ENCODE data around the gene TMEM151A. TPM values are rescaled to one million over a fixed set of nuclear protein-coding genes. Genes with fewer than 3 reads are reported as not detected.

The TMEM151A gene
- total RNA-seq, 2 experiments from 2014 or later: 0.11 to 0.14 TPM

DNA sequence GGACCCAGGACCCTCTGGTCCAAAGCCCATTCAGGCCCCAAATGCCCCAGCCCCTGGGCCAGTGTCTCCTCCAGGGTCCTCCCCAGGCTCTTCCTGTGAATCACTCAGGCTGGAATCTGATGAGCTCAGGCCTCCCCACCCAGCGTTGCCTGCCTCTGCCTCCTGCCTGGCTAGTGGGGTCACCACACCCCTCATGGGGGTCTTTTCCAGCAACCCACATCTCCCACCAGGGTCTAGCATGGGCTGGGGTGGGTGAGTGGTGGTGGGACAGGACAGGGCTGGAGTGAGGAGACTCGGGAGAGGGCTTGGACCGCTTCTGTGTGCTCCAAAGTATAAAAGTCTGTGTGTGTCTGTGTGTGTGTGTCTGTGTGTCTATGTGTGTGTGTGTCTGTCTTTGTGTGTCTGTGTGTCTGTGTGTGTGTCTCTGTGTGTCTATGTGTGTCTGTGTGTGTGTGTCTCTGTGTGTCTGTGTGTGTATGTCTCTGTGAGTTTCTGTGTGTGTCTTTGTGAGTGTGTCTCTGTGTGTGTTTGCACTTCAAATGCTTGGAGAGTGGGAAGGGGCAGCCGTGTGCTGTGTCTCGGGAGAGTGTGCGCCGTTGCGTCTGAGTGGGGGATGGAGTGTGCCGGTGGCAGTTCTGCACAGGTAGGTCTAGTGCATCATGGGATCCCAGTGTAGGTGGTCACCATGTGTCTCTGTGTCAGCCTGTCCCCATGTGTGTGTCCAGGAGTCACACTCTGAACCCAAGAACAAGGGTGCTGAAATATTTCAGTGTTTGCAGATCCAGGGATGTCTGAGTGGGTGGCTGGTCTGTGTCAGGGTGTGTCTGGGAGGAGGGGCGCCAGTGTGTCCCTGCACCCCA is 35.7 kb downstream of the TMEM151A start:
- TF ChIP-seq, protein P1, sequence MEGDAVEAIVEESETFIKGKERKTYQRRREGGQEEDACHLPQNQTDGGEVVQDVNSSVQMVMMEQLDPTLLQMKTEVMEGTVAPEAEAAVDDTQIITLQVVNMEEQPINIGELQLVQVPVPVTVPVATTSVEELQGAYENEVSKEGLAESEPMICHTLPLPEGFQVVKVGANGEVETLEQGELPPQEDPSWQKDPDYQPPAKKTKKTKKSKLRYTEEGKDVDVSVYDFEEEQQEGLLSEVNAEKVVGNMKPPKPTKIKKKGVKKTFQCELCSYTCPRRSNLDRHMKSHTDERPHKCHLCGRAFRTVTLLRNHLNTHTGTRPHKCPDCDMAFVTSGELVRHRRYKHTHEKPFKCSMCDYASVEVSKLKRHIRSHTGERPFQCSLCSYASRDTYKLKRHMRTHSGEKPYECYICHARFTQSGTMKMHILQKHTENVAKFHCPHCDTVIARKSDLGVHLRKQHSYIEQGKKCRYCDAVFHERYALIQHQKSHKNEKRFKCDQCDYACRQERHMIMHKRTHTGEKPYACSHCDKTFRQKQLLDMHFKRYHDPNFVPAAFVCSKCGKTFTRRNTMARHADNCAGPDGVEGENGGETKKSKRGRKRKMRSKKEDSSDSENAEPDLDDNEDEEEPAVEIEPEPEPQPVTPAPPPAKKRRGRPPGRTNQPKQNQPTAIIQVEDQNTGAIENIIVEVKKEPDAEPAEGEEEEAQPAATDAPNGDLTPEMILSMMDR (IDR thresholded peaks at IDR 0.05): no peak
- Mint-ChIP-seq H3K36me3 (ENCODE audit: low read depth) (no peaks in the 10 kb centered on the region), H3K4me3 (peak overlapping the region; percentile 22), H3K9me3 (no peaks in the 10 kb centered on the region), H3K4me1 (ENCODE audit: low read depth) (peaks cover 50% of the 10 kb centered on the region), H3K27ac (peak overlapping the region; percentile 85), H3K27me3 (no peaks in the 10 kb centered on the region)
- DNase-seq (no peak), ATAC-seq (ENCODE audit: poor library complexity) (no peak)
- Histone ChIP-seq H3K27me3 (ENCODE audit: control insufficient read depth in 1 of 2, insufficient read depth in 2 of 2, low read length in 2 of 2) (no peaks in the 10 kb centered on the region), H3K9me3 (ENCODE audit: control insufficient read depth in 1 of 2, insufficient read depth in 1 of 2, low read length in 2 of 2) (no peaks in the 10 kb centered on the region), H3K4me1 (ENCODE audit: insufficient read depth, low read length) (peaks cover 46% of the 10 kb centered on the region), H3K27ac (ENCODE audit: low read depth in 1 of 2, low read length in 2 of 2) (peak overlapping the region in 1 of 2 donors; percentile 13), H3K36me3 (ENCODE audit: insufficient read depth, low read length) (no peaks in the 10 kb centered on the region), H3K4me3 (ENCODE audit: low read length) (no peak overlapping the region)
- ChIA-PET CTCF (interaction anchor here (1.4 kb wide), 1 partner anchor 38 kb away, joined by 3 read pairs; the partner anchor contains the start of gene YIF1A), POLR2A (interaction anchor here (0.8 to 3.0 kb wide), 4 partner anchors 10 to 61 kb away, joined by 3 to 39 read pairs (median 12); partner anchors contain the start of gene CD248)
- intact Hi-C loops (cut with DNase I, micrococcal nuclease): loop anchor here (1.0 to 5.0 kb wide), 4 partner anchors 15 to 60 kb away; partner anchors contain the start of gene BRMS1 (in 1 of the 2)

DNA sequence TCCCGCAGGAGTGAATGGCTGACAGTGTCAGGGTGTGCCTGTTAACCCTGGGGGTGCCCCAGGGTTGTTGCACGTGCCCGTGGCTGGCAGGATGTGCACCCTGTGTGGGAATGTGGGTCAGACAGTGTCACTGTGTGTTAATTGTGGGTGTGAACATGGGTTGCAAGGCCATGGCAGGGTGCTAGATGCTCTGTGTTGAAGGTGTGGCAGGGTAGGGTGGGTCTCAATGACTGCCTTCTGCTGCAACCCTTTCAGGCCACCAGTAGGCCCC is 36.3 kb downstream of the TMEM151A start:
- Mint-ChIP-seq H3K4me1 (ENCODE audit: low read depth) (peaks cover 45% of the 10 kb centered on the region), H3K9me3 (no peaks in the 10 kb centered on the region), H3K36me3 (ENCODE audit: low read depth) (no peaks in the 10 kb centered on the region), H3K4me3 (peak overlapping the region; percentile 42), H3K27ac (peak overlapping the region; percentile 85), H3K27me3 (no peaks in the 10 kb centered on the region)
- Histone ChIP-seq H3K4me1 (ENCODE audit: insufficient read depth, low read length) (peaks cover 46% of the 10 kb centered on the region), H3K36me3 (ENCODE audit: insufficient read depth, low read length) (no peaks in the 10 kb centered on the region), H3K27me3 (ENCODE audit: control insufficient read depth in 1 of 2, insufficient read depth in 2 of 2, low read length in 2 of 2) (no peaks in the 10 kb centered on the region), H3K4me3 (ENCODE audit: low read length) (no peak overlapping the region), H3K9me3 (ENCODE audit: control insufficient read depth in 1 of 2, insufficient read depth in 1 of 2, low read length in 2 of 2) (no peaks in the 10 kb centered on the region), H3K27ac (ENCODE audit: low read depth in 1 of 2, low read length in 2 of 2) (no peak overlapping the region)
- DNase-seq (peak in 3 of 14 experiments; percentile 54 to 80 (median 64)), ATAC-seq (ENCODE audit: poor library complexity) (peak; percentile 35)
- POLR2A ChIA-PET: interaction anchor here (1.4 kb wide), 1 partner anchor 16 kb away, joined by 11 read pairs; no protein-coding TSS in a partner anchor
- CTCF ChIA-PET: no interaction called here
- intact Hi-C loops (cut with DNase I, micrococcal nuclease): loop anchor here (1.0 to 5.0 kb wide), 4 partner anchors 16 to 59 kb away; partner anchors contain the start of gene BRMS1 (in 1 of the 2)
- TF ChIP-seq, protein P1 (IDR thresholded peaks at IDR 0.05): no peak

DNA sequence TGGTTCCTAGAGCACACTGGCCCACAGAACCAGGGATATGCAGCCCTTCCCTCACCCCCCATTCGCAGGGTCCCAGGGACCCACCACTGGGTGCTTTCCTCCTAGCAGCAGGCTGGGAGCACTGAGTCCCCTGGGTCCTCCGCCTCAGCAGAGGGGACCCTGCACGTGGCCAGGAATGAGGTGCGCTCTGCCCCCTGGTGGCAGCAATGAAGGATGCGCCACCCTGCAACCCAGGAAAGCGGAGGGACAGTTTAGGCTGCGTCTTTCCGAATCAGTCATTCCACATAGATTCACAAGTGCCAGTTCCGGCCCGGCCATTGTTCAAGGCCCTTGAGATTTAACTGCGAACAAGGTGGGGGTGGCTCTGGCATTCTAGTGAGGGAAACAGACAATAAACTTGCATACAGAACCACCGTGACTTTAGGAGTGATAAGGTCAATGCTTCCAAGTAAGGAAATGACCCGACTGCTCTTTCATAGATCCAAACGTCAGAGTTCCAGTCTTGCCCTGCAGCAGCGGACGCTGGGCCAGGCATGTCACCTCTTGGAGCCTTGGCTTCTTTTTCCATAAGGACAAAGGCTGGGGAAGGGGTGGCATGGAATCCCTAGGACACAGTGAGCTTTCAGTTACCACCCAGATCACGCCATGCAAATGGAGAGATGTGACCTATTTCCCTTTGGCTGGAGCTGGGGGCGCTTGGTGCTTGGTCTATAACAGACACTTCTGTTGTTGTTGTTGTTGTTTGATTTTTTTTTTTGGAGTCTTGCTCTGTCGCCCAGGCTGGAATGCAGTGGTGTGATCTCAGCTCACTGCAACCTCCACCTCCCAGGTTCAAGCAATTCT is 36.8 kb downstream of the TMEM151A start:
- intact Hi-C loops (cut with DNase I, micrococcal nuclease): loop anchor here (1.0 to 5.0 kb wide), 5 partner anchors 16 to 59 kb away; partner anchors contain the start of gene BRMS1 (in 1 of the 2)
- no peak overlapping the region for H3K27ac ChIP-seq (ENCODE audit: low read depth in 1 of 2, low read length in 2 of 2)
- no peaks in the 10 kb centered on the region for H3K27me3 Mint-ChIP-seq

More for the DNA sequence above, 36.8 kb downstream of the TMEM151A start:
- Histone ChIP-seq H3K27me3 (ENCODE audit: control insufficient read depth in 1 of 2, insufficient read depth in 2 of 2, low read length in 2 of 2) (no peaks in the 10 kb centered on the region), H3K36me3 (ENCODE audit: insufficient read depth, low read length) (no peaks in the 10 kb centered on the region), H3K9me3 (ENCODE audit: control insufficient read depth in 1 of 2, insufficient read depth in 1 of 2, low read length in 2 of 2) (no peaks in the 10 kb centered on the region), H3K4me1 (ENCODE audit: insufficient read depth, low read length) (peaks cover 46% of the 10 kb centered on the region), H3K4me3 (ENCODE audit: low read length) (no peak overlapping the region)
- DNase-seq: peak; percentile 68 to 92 (median 77)
- ChIA-PET CTCF (interaction anchor here (0.9 to 4.0 kb wide), 3 partner anchors 16 to 110 kb away, joined by 3 to 30 read pairs (median 4); partner anchors contain the start of gene MRPL11), POLR2A (interaction anchor here (1.2 to 1.4 kb wide), 2 partner anchors 11 to 17 kb away, joined by 6 to 11 read pairs; partner anchors contain the start of gene CD248)
- Mint-ChIP-seq H3K4me1 (ENCODE audit: low read depth) (peaks cover 39% of the 10 kb centered on the region), H3K27ac (peak overlapping the region; percentile 85), H3K9me3 (no peaks in the 10 kb centered on the region), H3K4me3 (peak overlapping the region; percentile 42), H3K36me3 (ENCODE audit: low read depth) (no peaks in the 10 kb centered on the region)
- TF ChIP-seq, protein P1 (IDR thresholded peaks at IDR 0.05): peak; percentile 93
- peak; percentile 90 for ATAC-seq (ENCODE audit: poor library complexity)
